Large intestine (tissue), 3 donors: ENCODE results near the gene MED29. TPM values are rescaled to one million over a fixed set of nuclear protein-coding genes. Genes with fewer than 3 reads are reported as not detected.

Experiments
- DNase-seq, 2 donors: peaks; one replicate each; pipeline versions ENCODE4 v3.0.0 to v3.0.0-alpha.2; 2013
- H3K27ac ChIP-seq: one replicate; pipeline ENCODE4 v1.5.1; 2013; ENCODE audit warnings: low read length
- H3K27me3 ChIP-seq: 2 replicates; pipeline ENCODE4 v1.6.1; 2013; ENCODE audit warnings: low read length; ENCODE audit not compliant: control insufficient read depth, insufficient read depth
- H3K36me3 ChIP-seq: 2 replicates; pipeline ENCODE4 v1.6.1; 2013; ENCODE audit warnings: low read length; ENCODE audit not compliant: control insufficient read depth, insufficient read depth
- H3K4me1 ChIP-seq: one replicate; pipeline ENCODE4 v1.6.1; 2013; ENCODE audit warnings: low read length; ENCODE audit not compliant: control insufficient read depth, insufficient read depth
- H3K4me3 ChIP-seq: one replicate; pipeline ENCODE4 v1.5.1; 2013; ENCODE audit warnings: low read length
- H3K9me3 ChIP-seq: one replicate; pipeline ENCODE4 v1.6.1; 2013; ENCODE audit warnings: mild to moderate bottlenecking, low read depth, low read length, moderate library complexity; ENCODE audit not compliant: control insufficient read depth
- WGBS: methylation state at CpG from one replicate; pipeline ENCODE4 v1.1.5; 2013; ENCODE audit warnings: low lambda C conversion rate; ENCODE audit not compliant: insufficient coverage; 5-methylcytosine and 5-hydroxymethylcytosine counted together
- polyA plus RNA-seq: library from polyadenylated mRNA; unstranded; fragments of 120-200 nt; gene quantifications from one replicate; pipeline ENCODE4 v1.2.1, GENCODE V29; 2013

Gene MED29
- polyA plus RNA-seq, 1 donor, result 24.3 TPM

- no CpG with 5 or more reads among the region's 3 CpGs for WGBS
- peaks cover 3% of the 10 kb centered on the region for H3K4me1 ChIP-seq
- DNase-seq, result no peak
- H3K9me3 ChIP-seq, result no peaks in the 10 kb centered on the region
- peaks cover 25% of the 10 kb centered on the region for H3K36me3 ChIP-seq
- H3K27me3 ChIP-seq, result no peaks in the 10 kb centered on the region
- no peak overlapping the region for H3K4me3 ChIP-seq
- no peak overlapping the region for H3K27ac ChIP-seq
These were observed 57.1 kb downstream of the MED29 start for GRCh38 chr19:39448271-39448670.

- Histone ChIP-seq H3K27ac (no peak overlapping the region), H3K4me1 (peaks cover 3% of the 10 kb centered on the region), H3K27me3 (no peaks in the 10 kb centered on the region), H3K9me3 (no peaks in the 10 kb centered on the region), H3K4me3 (no peak overlapping the region), H3K36me3 (peaks cover 31% of the 10 kb centered on the region)
- no peak for DNase-seq
- no CpG with 5 or more reads among the region's 8 CpGs for WGBS
These were observed 58.1 kb downstream of the MED29 start for GRCh38 chr19:39449116-39449797.

Other genes starting within 250 kb of the MED29 start
- gene NCCRP1, start 194.4 kb upstream of the MED29 start, polyA plus RNA-seq, result 0.33 TPM
- gene SYCN, start 187.1 kb upstream of the MED29 start, polyA plus RNA-seq, result not detected
- not detected for gene IFNL3, start 146.4 kb upstream of the MED29 start, polyA plus RNA-seq
- 0.04 TPM for gene IFNL4, start 142.5 kb upstream of the MED29 start, polyA plus RNA-seq
- not detected for gene IFNL2, start 123.0 kb upstream of the MED29 start, polyA plus RNA-seq
- 0.06 TPM for gene IFNL1, start 95.0 kb upstream of the MED29 start, polyA plus RNA-seq
- gene LRFN1, start 70.5 kb upstream of the MED29 start, polyA plus RNA-seq, result 1.3 TPM
- gene GMFG, start 55.3 kb upstream of the MED29 start, polyA plus RNA-seq, result 26.3 TPM
- gene SAMD4B, start 49.0 kb upstream of the MED29 start, polyA plus RNA-seq, result 94.4 TPM
- 42.4 TPM for gene PAF1, start 272 bp upstream of the MED29 start, polyA plus RNA-seq
- 419 TPM for gene ZFP36, start 15.5 kb downstream of the MED29 start, polyA plus RNA-seq
- 21.1 TPM for gene PLEKHG2, start 21.3 kb downstream of the MED29 start, polyA plus RNA-seq
- gene RPS16, start 44.6 kb downstream of the MED29 start, polyA plus RNA-seq, result 1,947 TPM
- 119 TPM for gene SUPT5H, start 54.2 kb downstream of the MED29 start, polyA plus RNA-seq
- gene TIMM50, start 89.5 kb downstream of the MED29 start, polyA plus RNA-seq, result 62.7 TPM
- 0.90 TPM for gene DLL3, start 107.6 kb downstream of the MED29 start, polyA plus RNA-seq
- gene SELENOV, start 123.8 kb downstream of the MED29 start, polyA plus RNA-seq, result 0.19 TPM
- gene EID2B, start 141.5 kb downstream of the MED29 start, polyA plus RNA-seq, result 2.0 TPM
- gene EID2, start 148.8 kb downstream of the MED29 start, polyA plus RNA-seq, result 11.2 TPM
- gene LGALS13, start 211.1 kb downstream of the MED29 start, polyA plus RNA-seq, result not detected